Testis (tissue), 2 donors: Measurements from ENCODE around the gene MAGEA2B.
"Not testable (repeated sequence)": the region's sequence is repeated elsewhere in the genome, so short reads cannot be mapped to it uniquely, and the experiment has no call there.

ENCODE experiments used
- POLR2A ChIP-seq: fragments of 450-650 bp; IDR thresholded peaks from one replicate; pipeline ENCODE4 v1.6.1; 2017; ENCODE audit warnings: antibody characterized with exemption, mild to moderate bottlenecking, moderate library complexity
- TF ChIP-seq, protein P1 (sequence below), 3 experiments: fragments of 450-650 bp in 2 of 3; fragments of 200-600 bp in 1 of 3; sonication (generic) in 1 of 3; IDR thresholded peaks; one replicate each; pipeline ENCODE4 v1.5.1; 2016 to 2019; ENCODE audit warnings: antibody characterized with exemption in 3 of 3, mild to moderate bottlenecking in 2 of 3, moderate library complexity in 1 of 3

DNA sequence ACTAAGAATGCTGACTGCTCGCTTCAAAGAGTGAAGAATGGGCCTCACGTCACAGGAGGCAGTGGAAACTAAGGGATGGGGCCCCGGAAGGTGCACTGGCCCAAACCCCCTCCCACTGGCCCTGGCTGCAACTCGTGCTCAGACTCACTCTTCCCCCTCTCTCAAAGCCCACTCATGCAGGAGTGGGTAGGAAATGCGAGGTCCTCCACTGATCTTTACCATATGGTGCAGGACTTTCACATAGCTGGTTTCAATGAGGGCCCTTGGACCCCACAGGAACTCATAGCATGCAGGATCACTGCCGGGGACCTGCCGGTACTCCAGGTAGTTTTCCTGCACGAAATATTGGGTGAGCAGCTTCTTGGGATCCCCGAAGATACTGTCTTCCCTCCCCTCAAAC is 52.1 kb downstream of the MAGEA2B start:
- TF ChIP-seq POLR2A = not testable (repeated sequence)
- TF ChIP-seq, protein P1, sequence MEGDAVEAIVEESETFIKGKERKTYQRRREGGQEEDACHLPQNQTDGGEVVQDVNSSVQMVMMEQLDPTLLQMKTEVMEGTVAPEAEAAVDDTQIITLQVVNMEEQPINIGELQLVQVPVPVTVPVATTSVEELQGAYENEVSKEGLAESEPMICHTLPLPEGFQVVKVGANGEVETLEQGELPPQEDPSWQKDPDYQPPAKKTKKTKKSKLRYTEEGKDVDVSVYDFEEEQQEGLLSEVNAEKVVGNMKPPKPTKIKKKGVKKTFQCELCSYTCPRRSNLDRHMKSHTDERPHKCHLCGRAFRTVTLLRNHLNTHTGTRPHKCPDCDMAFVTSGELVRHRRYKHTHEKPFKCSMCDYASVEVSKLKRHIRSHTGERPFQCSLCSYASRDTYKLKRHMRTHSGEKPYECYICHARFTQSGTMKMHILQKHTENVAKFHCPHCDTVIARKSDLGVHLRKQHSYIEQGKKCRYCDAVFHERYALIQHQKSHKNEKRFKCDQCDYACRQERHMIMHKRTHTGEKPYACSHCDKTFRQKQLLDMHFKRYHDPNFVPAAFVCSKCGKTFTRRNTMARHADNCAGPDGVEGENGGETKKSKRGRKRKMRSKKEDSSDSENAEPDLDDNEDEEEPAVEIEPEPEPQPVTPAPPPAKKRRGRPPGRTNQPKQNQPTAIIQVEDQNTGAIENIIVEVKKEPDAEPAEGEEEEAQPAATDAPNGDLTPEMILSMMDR (IDR thresholded peaks at IDR 0.05) = not testable (repeated sequence)
